ENCODE results near the gene AP5Z1. TPM values are rescaled to one million over a fixed set of nuclear protein-coding genes. Genes with fewer than 3 reads are reported as not detected.
"Not testable (repeated sequence)": the region's sequence is repeated elsewhere in the genome, so short reads cannot be mapped to it uniquely, and the experiment has no call there.

Gene AP5Z1
- polyA plus RNA-seq, 4 donors = 14.1 to 32.9 (median 15.7) TPM

DNA sequence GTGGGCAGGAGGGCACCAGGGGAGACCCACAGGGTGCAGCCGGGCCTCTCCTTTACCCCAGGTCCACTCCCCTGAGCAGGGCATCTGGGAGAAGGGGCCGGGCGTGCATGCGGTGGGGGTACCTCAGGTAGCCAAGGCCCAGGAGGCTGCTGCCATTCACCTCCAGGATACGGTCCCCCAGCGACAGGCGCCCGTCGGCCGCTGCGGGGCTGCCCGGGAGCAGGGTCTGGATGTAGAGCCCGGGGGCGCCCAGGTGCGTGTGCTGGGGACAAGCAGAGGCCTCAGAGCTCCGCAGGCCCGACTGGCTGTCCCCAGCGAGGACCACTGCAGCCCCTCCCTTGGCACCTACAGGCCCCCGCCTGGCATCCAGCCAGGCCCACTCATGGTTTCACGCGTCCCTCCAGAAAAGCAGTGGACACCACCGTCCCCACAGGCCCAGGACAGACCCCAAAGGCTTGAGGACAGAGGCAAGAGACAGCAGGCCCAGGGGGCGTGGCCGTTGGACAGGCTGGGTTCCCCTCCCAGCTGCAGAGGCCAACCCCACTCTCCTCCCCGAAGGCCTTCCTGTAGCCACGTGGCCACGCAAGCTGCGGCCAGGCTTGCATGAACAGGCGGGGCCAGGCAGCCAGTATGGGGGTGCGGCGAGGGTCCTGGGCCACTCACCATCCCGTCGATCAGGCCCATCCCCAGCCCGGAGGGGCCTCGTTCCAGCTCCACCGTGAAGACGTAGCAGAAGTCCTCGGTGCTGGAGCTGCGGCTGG is 24.3 kb downstream of the AP5Z1 start:
- DNase-seq (ENCODE audit: low read depth in 4 of 4, low spot score in 3 of 4) = no peak

GRCh38 chr7:4800487-4800886 is 25.1 kb downstream of the AP5Z1 start:
- DNase-seq (ENCODE audit: low read depth in 4 of 4, low spot score in 3 of 4) = no peak

DNA sequence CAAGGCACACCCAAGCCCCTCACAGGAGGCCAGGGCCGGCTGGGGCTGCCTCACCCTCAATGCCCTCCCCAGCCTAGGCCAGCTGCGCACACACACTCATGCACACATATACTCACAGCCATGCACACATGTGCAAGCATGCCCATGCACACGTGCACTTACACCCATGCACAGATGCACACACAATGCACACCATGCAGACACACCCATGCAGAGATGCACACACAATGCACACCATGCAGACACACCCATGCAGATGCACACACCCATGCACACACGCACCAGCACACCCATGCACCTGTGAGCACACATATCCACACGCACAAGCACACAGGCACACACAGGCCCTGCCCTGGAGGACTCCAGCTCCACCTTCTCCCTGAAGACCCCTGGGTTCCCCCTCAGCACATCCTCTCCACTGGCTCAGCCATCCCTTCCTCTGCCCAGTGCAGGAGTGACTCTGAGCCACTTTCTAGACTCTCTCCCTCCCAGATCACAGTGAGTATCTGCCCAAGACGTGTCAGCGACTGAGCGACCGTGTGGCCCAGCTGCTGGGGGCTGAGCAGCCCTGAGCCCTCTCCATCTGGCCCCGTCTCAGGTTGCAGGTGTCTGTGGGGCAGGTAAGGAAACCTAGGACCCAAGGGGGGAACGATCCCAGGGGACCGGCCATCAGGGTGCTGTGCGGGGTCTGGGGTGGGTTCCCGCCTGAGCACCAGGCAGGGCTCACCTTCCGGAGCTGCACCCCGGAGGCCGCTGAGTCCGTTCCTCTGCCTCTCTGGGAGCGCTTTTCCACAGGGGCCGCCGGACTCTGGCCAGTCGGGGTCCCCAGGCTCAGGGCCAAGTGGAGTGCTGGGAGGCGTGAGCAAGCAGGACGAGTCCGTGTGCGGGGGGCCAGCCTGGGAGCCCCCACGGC is 25.8 kb downstream of the AP5Z1 start:
- no peak for DNase-seq (ENCODE audit: low read depth in 4 of 4, low spot score in 3 of 4)

- DNase-seq (ENCODE audit: low read depth in 4 of 4, low spot score in 3 of 4) = no peak
Measured at GRCh38 chr7:4801839-4802231, 26.4 kb downstream of the AP5Z1 start.

DNA sequence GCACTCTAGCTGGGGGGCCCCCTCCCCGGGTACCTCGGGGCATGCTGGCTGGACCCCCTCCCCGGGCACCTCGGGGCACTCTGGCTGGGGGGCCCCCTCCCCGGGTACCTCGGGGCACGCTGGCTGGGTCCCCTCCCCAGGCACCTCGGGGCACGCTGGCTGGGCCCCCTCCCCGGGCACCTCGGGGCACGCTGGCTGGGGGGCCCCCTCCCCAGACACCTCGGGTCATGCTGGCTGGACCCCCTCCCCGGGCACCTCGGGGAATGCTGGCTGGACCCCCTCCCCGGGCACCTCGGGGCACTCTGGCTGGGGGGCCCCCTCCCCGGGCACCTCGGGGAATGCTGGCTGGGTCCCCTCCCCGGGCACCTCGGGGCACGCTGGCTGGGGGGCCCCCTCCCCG is 27.2 kb downstream of the AP5Z1 start:
- not testable (repeated sequence) for DNase-seq (ENCODE audit: low read depth in 4 of 4, low spot score in 3 of 4)

DNA sequence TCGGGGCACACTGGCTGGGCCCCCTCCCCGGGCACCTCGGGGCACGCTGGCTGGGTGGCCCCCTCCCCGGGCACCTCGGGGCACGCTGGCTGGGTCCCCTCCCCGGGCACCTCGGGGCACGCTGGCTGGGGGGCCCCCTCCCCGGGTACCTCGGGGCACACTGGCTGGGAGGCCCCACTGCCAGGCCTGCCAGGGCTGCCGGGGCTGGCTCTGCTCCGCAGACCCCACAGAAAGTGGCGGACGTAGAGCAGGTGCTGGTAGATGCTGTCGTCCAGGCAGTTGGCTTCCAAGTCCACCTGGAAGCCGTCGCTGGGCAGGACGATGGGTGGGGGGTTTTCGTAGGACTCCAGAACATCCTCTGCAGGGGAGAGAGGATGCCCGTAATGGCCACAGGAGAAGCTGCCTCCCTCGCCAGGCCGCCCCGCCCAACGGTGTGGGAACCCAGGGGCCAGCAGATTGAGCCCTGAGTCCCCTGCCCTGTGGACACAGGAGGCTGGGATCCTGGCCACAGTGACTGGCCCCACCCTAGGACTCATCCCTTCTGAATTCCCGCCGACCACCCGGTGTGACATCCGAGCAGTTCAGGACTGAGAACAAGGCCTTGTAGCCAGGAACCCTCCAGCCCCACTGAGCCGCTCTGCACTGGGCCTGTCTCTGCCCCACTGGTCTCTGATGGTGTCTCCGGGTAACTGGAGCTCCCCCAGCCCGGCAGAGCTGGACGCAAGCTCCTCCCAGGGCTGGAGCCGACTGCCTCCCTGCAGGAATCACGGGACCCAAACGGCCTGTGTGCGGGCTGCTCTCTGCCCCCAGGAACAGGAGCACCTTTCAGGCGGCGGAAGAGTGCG is 28.2 kb downstream of the AP5Z1 start:
- DNase-seq (ENCODE audit: low read depth in 4 of 4, low spot score in 3 of 4) = no peak

DNA sequence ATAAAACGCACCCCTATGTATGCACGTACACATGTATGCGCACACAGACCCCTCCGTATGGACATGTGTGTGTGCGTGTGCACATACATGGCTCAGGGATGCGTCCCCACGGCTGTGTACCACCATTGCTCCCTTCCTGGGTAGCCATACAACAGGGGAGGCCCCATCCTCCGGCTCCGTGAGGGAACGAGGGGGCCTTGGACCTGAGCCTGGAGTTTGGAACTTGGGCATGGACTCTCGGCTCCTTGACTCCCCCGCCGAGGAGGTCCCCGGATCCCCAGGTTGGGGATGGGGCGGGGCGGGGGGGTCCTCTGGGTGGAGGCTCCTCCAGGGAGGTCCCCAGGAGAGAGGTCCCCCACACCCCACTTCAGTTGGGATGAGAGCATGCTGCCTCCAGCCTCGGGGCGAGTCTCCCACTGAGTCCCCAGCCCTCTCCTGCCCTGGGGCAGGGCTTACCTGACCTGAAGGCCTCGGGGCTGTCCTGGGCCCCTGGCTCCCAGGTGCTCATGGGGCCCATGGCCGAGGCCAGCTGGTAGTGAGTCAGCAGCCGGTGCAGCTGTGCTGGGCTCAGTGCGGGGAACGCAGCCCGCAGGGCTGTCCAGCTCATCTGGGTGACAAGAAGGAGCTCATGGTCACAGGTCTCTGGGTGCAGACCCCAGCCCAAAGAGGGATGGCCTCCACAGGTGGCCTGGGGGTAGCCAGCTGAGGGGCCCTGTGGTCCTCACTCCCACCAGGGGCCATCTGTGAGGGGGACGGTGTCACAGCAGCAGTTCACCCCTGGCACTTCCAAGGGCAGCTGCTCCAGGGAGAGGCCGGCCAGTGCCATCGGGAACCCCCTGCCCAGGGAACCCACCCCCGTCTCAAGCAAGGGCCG is 29.9 kb downstream of the AP5Z1 start:
- no peak for DNase-seq (ENCODE audit: low read depth in 4 of 4, low spot score in 3 of 4)

- no peak for DNase-seq (ENCODE audit: low read depth in 4 of 4, low spot score in 3 of 4)
Measured at GRCh38 chr7:4805984-4806300, 30.5 kb downstream of the AP5Z1 start.

DNA sequence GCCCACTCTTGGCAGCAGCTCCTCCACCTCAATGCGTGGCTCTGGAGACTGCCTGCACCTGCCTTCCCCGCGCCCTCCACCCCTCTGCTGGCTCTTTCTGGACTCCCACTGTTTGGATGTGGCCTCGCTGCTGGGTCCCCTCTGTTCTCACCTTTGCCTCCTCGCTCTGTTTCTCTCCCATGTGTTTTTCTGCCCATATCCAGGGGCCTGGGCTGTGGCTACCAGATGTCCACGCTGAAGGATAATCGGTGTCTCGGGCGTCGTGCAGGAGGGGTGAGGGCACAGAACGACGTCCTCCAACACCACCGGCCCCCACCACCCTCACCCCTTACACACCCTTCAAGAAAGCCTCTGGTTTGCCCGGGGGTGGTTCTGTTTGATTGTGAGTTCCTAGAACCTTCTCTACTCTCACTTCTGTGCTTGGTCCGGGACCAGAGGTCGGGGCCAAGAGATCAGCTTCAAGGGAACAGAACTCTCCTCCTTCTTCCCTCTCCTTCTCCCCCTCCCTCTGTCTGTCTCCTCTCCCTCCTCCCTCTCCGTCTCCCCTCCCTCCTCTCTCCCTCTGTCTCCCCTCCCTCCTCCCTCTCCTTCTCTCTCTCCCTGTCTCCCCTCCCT is 31.7 kb downstream of the AP5Z1 start:
- DNase-seq (ENCODE audit: low read depth in 4 of 4, low spot score in 3 of 4) = no peak

DNA sequence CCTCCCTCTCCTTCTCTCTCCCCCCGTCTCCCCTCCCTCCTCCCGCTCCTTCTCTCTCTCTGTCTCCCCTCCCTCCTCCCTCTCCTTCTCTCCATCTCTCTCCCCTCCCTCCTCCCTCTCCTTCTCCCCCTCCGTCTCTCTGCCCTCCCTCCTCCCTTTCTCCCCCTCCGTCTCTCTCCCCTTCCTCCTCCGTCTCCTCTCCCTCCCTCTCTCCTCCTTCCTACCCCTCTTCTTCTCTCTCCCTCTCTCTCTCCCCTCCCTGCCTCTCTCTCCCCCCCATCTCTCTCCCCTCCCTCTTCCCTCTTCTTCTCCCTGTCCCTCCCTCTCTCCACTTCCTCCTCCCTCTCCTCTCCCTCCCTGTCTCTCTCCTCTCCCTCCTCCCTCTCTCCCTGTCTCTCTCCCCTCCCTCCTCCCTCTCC is 32.2 kb downstream of the AP5Z1 start:
- DNase-seq (ENCODE audit: low read depth in 4 of 4, low spot score in 3 of 4) = no peak

DNA sequence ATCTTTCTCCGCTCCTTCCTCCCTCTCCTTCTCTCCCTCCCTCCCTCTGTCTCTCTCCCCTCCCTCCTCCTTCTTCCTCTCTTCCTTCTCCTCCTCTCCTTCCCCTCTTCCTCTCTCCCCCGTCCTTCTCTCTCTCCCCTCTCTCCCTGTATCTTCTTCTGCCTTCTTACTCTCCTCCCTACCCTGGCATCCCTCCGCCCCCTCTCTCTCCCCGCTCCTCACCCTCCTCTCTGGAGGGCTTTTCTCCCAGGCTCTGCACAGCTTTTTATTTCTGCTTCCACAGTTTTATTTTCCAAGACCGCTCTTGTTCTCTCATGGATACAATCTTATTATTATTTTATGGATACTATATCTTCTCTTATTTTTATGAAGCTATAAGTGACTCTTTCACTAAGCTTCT is 32.6 kb downstream of the AP5Z1 start:
- DNase-seq (ENCODE audit: low read depth in 4 of 4, low spot score in 3 of 4) = no peak

DNA sequence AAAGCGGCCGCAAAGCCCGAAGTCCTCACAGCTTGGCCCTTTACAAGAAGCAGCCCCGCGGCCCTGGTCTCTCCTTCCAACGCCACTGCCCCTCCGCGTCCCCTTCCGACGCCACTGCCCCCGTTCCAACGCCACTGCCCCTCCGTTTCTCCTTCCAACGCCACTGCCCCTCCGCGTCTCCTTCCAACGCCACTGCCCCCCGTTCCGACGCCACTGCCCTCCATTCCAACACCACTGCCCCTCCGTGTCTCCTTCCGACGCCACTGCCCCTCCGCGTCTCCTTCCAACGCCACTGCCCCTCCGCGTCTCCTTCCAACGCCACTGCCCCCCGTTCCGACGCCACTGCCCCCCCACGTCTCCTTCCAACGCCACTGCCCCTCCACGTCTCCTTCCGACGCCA is 33.1 kb downstream of the AP5Z1 start:
- no peak for DNase-seq (ENCODE audit: low read depth in 4 of 4, low spot score in 3 of 4)

- DNase-seq (ENCODE audit: low read depth in 4 of 4, low spot score in 3 of 4) = no peak
Measured at GRCh38 chr7:4809091-4809591, 33.7 kb downstream of the AP5Z1 start.

DNA sequence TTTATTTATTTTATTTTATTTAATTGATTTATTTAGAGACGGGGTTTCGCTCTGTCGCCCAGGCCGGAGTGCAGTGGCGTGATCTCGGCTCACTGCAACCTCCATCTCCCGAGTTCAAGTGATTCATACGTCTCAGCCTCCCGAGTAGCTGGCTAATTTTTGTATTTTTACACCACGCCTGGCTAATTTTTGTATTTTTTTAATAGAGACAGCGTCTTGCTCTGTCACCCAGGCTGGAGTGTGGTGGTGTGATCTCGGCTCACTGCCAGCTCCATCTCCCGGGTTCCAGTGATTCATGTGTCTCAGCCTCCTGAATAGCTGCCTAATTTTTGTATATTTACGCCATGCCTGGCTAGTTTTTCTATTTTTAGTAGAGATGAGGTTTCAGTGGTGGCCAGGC is 34.2 kb downstream of the AP5Z1 start:
- no peak for DNase-seq (ENCODE audit: low read depth in 4 of 4, low spot score in 3 of 4)

- DNase-seq (ENCODE audit: low read depth in 4 of 4, low spot score in 3 of 4) = no peak
Measured at GRCh38 chr7:4814433-4814832, 39.0 kb downstream of the AP5Z1 start.

GRCh38 chr7:4815121-4815520 is 39.7 kb downstream of the AP5Z1 start:
- DNase-seq (ENCODE audit: low read depth in 4 of 4, low spot score in 3 of 4) = no peak

DNA sequence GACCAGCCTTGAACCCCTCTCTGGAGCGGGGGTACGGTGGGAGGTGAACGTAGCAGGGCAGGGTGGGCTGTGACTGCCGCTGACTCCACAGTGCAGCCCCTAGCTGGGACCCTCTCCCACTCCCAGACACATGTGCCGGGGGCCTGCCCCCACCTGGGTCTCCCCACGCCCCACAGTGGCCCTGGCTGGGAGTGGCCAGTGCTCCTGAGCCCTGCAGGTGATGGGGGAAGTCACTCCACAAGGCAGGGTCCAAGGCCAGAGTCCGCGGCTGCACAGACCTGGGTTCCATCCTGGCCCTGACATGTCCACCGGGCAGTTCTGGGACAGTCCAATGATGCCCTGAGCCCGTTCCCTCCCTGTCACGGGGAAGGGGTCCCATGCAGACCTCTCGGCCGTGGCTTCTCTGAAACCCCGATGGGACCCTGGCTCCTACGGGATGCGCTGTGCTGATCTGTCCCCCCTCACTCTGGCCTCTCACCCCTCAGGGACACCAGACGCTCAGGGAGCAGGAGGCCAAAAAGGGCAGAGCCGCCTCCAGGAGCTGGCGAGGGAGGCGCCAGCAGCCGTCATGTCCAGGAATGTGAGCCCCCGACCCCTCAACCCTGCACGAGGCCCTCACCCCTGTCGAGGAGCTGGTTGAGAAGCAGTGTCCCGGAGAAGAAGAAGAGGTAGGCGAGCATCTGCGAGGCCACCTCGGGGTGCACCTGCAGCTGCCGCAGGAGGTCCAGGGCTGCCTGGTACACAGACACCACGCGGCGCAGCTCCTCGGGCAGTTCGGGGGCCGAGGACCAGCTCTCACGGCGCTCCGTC is 40.4 kb downstream of the AP5Z1 start:
- no peak for DNase-seq (ENCODE audit: low read depth in 4 of 4, low spot score in 3 of 4)

DNA sequence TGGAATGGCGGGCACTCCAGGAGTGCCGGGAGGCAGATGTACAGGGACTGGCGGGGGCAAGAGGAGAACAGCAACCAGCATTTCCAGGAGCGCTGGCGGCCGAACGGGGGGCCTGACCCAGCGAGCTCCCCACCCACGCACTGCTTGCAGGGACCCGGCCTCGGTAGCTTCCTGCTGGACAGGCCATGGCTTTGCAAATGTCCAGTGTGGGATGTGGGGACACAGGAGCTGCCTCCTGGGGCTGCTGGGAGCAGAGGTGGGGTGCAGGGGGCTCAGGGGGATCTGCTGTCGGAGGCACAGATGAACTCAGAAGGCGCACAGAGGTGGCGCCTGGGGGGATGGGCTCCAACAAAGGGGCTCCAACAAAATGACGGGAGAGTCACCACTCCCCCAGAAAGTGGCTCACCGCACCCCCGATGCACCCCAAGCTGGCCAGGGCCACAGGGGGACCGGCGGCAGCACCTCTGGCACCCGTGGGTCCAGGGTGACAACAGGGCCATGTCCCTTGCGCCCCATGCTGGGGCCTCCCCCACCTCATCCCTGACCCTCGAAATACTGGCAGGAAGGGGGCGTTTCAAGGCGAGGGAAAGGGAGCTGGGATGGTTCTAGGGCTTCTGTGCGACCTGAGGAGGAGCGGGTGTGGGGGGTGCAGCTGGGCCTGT is 41.1 kb downstream of the AP5Z1 start:
- no peak for DNase-seq (ENCODE audit: low read depth in 4 of 4, low spot score in 3 of 4)
